ENCODE results near the gene TAPT1.

DNA sequence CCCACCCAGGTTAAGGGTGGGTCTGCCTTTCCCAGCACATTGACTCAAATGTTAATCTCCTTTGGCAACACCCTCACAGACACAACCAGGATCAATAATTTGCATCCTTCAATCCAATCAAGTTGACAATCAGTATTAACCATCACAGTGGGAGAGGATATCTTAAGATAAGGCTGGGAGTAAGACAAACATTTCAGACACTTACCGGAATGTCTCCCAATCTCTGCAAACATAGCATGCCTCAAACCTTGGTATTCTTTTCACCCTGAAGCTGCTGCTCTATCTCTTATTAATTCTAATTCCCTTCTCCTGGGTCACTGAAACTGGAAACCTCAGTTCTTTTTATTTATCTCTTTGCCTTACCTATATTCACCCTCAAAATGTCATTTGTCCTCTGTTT lies 19.0 kb upstream of the TAPT1 start:
- TF ChIP-seq, protein P1, sequence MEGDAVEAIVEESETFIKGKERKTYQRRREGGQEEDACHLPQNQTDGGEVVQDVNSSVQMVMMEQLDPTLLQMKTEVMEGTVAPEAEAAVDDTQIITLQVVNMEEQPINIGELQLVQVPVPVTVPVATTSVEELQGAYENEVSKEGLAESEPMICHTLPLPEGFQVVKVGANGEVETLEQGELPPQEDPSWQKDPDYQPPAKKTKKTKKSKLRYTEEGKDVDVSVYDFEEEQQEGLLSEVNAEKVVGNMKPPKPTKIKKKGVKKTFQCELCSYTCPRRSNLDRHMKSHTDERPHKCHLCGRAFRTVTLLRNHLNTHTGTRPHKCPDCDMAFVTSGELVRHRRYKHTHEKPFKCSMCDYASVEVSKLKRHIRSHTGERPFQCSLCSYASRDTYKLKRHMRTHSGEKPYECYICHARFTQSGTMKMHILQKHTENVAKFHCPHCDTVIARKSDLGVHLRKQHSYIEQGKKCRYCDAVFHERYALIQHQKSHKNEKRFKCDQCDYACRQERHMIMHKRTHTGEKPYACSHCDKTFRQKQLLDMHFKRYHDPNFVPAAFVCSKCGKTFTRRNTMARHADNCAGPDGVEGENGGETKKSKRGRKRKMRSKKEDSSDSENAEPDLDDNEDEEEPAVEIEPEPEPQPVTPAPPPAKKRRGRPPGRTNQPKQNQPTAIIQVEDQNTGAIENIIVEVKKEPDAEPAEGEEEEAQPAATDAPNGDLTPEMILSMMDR (IDR thresholded peaks at IDR 0.05) = no peak
- TF ChIP-seq ZFX (IDR thresholded peaks at IDR 0.05; ENCODE audit: borderline replicate concordance) = no peak
